Stimulated activated CD4-positive, alpha-beta T cell treated with anti-CD3 and anti-CD28 coated beads, Interleukin-1b, Interleukin-23, amount 100 ng/mL, for 48 hours (primary cell): Measurements from ENCODE around the gene ZNF280C.
"Not testable (repeated sequence)": the region's sequence is repeated elsewhere in the genome, so short reads cannot be mapped to it uniquely, and the experiment has no call there.

ENCODE experiments used
- DNase-seq: peaks from one replicate; pipeline ENCODE4 v3.0.0-alpha.2; 2020

Gene ZNF280C

DNA sequence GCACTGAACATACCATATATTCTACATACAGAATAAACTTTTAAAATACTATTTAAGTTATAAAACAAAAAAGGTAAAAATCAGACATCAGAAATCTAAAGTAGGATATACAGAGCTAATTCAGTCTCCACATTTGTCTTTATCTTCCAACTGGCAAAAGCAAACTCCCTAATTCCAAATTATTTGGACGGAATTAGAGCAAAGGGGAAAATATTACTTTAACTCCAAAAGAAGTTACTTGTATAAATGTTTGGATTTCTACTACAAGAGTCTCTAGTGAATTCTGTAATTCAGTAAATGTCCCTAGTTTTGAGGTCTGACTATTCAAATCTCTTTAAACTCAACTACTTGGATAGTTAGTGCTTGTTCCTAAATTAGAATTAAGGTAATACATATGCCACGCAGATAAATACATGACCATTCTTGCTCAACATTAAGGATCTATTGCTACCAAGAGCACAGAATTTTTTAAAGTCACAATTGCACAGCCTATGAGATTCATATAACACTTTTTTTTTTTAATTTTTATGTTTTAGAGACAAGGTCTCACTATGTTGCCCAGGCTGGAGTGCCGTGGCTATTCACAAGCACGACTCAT is 7.3 kb downstream of the ZNF280C start:
- DNase-seq = no peak

DNA sequence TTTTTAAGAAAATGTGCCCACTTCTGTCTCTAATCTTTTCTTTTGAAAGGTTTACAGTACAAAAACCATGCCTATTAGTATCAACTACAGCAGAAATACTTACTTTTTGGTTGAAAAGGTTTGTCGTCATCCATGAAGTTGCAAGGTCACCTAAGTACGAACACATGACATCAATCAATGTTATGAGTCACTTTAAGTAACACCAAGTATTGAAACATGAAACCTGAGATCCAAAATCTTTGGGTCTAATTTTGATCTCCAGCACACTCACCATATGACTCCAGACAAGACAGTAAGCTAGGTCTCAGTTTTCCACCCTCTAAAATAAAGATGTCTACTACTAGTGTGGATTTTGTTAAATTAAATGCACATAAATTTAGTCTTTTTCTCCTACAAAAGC is 8.4 kb downstream of the ZNF280C start:
- DNase-seq = no peak

DNA sequence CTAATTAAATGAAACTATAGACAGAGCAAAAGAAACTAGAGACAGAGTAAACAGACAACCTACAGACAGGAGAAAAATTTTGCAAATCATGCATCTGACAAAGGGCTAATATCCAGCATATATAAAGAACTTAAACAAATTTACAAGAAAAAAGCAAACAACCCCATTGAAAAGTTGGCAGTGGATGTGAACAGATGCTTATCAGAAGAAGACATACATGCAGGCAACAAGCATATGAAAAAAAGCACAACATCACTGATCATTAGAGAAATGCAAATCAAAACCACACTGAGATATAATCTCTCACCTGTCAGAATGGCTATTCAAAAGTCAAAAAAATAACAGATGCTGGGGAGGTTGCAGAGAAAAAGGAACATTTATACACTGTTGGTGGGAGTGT is 14.8 kb downstream of the ZNF280C start:
- DNase-seq = no peak

DNA sequence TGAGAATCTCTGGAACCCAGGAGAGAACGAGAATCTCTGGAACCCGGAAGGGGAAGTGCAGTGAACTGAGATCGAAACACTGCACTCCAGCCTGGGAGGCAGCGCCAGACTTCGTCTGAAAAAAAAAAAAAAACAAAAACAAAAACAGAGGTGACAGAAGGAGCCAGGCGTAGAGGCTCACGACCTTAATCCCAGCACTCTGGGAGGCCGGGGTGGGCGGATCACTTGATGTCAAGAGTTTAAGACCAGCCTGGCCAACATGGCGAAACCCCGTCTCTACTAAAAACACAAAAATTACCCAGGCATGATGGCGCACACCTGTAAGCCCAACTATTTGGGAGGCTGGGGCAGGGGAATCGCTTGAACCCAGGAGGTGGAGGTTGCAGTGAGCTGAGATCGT is 17.0 kb downstream of the ZNF280C start:
- DNase-seq = no peak

DNA sequence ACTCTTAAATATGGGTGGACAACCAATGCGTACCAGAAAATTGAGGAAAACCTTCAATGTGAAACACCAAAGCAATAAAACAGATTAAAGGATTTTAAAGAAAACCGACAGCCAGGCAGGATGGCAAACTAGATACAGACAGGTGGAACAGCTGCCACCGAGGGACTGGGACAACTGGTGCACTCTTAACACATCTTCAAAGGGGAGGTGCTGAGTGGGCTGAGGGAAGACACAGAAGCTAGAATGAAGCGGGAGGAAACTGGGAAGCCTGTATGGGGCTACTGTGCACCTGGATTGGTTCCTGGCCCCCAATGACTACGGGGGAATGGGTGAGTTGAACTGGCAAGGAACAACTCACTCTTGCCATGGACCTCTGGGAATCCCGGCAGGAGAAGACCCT is 20.7 kb downstream of the ZNF280C start:
- DNase-seq = no peak

DNA sequence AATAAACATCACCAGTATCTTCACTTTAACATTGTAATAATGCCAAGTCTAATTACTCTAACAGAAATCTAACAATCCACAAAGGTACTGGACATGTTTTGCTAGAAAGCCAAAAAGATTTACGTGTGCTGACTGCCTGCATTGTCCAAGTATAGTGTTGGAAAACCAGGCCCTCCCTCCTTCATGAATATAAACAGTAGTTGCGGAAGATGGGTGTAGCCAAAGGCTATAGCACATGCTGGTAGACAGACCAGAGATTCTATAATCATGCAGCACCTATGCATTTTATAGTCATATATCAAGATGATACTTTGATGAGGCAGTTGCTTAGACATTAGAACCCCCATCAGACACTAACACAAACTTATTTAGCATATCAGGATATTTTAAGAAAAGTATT is 22.6 kb downstream of the ZNF280C start:
- DNase-seq = no peak

DNA sequence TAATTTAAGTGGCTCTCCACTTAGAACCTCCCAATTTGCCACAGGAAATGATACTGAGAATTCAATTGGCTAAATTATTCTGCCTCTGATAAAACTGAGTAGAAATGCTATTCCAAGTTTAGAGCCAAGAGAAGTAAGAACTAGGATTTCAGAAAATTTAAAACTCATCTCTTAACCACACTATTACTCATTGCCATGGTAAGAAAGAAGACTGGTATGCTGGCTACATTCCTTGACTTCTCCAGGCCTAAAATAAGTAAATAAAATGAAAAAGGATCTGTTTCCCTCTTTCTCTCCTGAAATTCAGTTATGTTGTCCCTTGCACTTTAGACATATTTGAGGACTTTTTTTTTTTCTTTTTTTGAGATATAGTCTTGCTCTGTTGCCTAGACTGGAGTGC is 23.3 kb downstream of the ZNF280C start:
- no peak for DNase-seq

DNA sequence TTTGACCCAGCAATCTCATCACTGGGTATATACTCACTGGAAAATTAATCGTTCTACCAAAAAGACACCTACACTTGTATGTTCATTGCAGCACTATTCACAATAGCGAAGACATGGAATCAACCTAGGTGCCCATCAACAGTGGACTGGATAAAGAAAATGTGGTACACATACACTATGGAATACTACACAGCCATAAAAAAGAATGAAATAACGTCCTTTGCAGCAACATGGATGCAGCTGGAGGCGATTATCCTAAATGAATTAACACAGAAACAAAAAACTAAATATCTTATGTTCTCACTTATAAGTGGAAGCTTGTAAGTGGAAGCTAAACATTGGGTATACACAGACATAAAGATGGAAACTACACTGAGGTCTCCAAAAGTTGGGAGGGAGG is 37.5 kb downstream of the ZNF280C start:
- DNase-seq = not testable (repeated sequence)

DNA sequence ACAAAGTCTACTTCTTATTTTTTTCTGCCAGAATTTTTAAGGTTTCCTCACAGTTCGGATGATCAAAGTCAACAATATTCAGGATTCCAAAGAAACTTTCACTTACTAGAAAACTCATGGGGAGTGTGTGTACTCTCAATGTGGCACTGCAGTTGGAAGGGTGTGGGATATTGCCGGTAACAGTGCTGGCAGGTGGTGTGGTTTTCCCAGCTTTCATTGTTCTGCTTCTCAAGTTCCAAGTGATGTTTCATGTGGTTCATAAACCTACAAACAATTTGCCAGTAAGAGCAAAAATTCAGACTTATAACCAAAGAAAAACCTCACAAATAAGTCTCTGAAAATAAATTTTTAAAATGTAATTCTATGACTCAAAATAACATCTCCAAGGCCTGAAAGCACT is 39.8 kb downstream of the ZNF280C start:
- DNase-seq = no peak

DNA sequence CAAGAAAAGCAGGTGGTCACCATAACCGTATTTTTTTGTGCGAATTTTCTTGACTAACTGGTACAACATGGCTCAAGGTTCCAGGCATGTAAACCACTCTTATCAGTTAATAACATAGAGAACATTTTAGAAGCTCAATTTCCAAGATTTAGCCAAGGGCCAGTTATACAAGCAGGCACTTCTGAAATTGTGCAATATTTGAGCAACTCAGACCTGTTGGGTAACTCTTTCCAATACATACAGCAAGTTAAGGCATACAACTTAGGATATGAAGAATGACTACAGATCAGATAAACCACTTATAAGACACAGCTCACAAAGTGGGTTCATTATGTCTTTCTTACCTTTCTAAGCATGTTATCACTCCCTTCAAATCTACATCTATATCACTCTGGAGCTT is 43.9 kb downstream of the ZNF280C start:
- no peak for DNase-seq

DNA sequence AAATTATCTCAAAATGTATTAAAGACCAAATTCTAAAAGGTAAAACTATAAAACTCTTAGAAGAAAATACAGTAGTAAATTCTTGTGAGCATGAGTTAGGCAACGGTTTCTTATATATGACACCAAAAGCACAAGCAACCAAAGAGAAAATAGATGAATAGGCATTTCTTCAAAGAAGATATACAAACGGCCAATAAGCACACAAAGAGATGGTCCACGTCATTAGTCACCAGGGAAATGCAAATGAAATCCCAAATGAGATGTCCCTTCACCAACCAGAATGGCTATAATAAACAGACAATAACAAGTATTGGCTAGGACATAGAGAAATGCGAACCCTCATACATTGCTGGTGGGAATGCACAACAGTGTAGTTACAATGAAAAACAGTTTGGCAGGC is 52.4 kb downstream of the ZNF280C start:
- no peak for DNase-seq

DNA sequence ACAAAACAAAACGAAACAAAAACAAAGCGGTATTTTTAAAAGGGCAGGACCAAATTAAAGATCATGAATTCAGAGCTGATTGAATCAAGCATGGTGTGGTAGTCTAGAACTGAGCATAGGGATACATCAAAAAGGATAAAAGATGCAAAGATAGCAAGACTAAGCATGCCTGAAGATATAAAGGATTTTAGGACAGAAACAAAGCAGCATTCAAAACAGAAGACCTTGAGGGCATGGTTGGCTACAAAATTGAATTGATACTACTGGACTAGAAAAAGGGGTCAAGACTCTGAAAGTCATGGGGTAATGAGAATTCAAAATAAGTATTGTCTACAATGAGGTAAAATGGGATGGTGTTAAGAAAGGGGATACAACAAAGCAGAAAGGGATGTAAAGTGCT is 55.3 kb downstream of the ZNF280C start:
- no peak for DNase-seq

DNA sequence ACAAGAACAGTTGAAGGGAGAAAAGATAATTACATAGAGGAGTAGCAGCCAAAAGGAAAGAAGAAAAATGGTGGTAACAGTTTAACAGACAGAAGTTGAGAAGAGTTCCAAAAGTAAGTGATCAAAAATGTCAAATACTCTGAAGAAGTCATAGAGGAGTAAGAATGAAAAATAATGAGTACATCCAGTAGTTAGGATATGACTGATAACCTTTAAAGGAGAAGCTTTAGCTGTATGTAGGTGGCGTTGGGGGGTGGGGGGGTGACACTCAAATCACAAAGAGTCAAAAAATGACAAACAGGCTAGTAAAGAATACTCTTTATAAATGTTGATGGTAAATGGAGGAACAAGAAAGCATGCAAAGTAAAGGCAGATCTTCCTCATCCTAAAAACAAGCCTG is 56.3 kb downstream of the ZNF280C start:
- no peak for DNase-seq

DNA sequence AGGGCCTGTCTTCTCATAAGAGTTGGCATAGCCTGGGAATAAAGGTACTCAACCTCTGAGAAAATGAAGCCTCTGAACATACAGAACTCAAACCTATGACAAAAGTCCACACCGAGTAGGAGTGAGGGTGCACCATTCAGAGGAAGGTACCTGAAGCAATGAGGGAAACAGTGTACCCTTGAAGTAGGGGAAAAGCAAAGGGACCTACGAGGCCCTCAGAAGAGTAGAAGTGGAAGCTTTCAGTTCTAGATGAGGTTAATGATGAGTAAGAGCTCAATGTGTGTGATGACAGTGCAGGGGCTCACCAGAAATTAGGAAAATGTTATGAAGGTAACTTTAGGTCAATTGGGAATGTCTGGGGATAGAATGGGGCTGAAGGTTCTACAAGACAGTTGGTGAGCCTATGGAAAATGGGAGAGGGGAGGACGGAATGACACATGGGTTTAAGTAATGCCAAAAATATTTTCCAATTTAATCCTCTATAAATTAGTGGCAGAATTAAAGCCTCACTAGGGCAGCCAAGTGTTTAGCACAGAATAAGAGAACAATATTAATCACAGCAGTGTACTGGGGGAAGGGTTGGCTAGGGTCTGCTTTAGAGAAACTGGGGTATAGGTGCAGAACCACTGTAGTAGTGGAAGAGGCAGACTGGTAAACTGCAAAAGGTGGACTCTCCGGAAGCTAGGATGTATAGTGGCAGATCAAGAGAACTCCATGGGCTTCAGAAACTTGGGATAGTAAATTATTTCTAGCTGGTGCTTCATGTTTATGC is 57.1 kb downstream of the ZNF280C start:
- peak; percentile 13 for DNase-seq

DNA sequence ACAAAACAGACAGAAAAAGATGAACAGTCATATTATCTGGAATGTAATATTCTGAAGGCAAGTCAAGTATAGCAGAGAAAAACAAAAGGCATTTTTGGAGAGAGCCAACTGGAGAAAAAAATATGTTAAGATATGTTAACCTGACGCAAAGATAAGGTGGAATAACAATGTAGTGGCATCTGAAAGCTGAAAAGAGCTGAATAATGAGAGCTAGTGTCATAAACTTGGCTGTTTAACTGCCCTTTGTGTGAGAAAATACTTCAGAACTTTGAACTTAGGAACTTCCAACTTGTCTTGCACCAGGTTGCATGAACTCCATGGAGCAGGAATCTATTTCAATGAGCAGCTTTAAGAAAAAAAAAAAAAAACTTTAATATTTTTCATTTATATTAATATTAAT is 64.1 kb downstream of the ZNF280C start:
- no peak for DNase-seq

DNA sequence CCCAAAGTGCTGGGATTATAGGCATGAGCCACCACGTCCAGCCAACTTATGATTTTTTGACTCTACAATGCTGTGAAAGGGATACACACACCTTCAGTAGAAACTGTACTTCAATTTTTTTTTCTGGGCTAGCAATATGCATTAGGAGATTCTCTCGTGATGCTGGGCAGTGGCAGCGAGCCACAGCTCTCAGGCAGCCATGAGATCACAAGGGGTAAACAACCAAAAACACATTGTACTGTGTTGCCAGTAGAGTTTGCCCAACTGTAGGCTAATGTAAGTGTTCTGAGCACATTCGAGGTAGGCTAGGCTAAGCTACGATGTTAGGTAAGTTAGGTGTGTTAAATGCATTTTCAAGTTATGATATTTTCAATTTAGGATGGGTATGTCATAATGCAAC is 71.2 kb downstream of the ZNF280C start:
- no peak for DNase-seq

DNA sequence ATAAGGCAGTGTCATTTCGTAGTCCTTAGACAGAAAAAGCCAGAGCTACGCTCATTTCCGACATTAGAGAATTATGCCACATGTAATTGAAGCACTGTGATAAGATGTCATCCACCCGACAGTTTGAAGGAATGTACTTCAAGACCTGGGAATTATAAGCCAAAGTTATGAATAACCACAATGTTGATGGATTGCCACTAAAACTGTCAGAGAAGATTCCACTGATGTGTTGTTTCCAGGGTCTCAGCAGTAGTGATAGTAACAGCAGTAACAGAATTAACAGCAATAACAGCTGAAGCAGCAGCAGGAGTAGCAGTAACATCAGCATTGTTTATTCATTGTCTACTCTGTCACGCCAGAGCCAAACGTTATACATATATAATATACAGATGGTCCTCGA is 72.2 kb downstream of the ZNF280C start:
- no peak for DNase-seq

DNA sequence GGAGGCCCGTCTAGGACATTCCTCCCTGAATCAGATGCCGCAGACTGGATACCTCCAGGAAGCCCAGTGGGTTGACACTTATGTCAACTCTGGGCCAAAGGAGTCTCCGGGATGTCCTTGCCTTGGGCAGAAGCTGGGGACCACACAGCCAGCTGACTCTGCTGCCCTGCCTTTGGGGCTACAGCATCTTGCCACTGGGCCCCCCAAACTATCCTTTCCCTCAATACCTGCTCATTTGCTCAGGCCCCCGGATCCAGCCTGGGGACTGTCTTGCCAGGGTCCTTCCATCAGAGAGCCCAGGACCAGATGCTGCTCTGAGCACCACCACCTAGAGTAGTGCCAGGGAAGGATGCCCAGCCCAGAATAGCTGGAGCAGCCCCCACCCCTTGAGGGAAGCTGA is 77.9 kb downstream of the ZNF280C start:
- no peak for DNase-seq

DNA sequence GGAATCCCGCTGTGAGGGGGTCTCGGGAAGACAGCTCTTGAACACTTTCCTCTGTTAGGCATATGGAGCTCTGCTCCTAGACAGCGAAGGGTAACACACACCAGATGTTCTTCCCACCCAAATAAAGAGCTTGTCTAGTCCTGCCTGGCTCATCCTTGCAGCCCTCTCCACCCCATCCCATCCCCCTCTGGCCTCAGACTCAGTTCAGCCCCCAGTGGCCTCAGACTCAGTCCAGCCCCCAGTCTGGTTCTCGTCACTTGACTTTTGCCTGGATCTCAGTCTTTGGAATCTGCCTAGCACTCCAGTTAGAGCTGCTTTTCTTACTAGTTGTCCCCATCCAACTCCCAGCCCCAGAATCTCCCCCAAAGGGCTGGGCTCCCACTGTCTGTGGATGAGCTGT is 82.0 kb downstream of the ZNF280C start:
- DNase-seq = no peak

DNA sequence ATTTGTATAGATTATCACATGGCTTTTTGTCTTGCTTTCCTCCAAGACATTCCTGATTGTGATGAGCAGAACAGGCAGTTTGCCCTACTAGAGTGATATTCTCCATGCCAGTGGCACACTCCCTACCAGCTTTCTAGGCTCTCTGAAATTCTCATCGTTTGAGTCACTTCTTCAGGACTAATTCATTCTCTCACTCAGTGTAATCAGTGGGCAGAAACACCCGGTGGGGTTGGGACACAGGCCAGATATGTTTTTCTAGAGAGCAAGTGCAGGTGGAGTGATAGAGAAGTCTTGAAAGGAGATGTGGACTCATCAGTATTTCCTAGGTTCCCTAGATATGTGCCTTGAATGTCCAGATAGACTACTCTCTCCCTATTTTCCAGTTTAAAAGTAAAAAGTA is 83.8 kb downstream of the ZNF280C start:
- no peak for DNase-seq

DNA sequence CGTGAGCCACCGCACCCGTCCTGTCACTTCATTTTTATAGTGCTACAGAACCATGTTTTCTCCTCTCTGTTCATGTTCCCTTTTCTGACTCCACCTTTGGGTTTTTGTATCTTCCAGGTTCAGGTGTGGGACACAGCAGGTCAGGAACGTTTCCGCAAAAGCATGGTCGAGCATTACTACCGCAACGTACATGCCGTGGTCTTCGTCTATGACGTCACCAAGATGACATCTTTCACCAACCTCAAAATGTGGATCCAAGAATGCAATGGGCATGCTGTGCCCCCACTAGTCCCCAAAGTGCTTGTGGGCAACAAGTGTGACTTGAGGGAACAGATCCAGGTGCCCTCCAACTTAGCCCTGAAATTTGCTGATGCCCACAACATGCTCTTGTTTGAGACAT is 84.5 kb downstream of the ZNF280C start:
- no peak for DNase-seq

DNA sequence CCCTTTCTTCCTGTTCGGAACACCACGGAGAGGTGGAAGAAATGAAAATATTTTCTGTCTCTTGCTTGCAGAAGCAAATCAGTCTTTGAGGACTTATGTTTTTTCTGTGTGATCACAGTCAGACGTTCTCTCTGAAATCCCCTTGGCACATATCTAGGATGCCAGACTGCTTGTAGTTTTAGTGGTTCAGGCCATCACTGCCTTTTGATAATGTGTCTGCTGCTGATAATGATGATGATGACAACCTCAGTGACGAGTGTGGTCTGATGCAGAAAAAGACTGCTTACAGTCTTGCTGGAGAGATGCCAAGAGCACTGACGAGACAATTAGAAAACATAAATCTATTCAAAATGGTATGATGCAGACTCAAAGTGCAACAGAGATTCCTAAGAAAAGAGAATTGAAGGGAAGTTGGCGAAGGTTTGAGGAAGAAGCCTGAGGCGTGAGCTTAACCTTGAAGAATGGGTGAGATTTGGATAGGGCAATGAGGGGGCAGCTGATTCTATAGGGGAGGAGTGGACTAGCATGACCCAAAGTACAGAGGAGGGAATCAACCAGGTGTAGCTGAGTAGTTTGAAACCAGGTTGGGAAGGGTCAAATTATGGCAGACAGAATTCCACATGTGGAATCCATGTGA is 89.0 kb downstream of the ZNF280C start:
- no peak for DNase-seq

DNA sequence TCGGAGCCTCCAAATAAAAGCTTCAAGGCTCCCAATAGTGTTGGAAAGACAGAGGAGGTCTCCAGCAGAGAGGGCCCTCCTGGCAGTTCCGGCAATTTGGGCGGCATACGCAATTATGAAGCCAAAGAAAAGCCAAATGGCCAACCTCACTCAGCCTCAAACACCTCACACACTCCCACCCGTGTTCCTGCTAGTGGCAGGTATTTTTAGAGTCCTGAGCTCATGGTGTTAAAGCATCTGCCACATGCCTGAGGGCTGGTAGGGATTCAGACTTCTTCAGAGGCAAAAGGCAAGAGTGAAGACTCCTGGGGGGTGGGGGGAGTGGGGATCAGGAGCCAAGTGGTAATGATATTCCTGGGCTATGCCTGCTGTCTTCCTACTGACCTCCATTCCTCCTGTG is 89.5 kb downstream of the ZNF280C start:
- no peak for DNase-seq

DNA sequence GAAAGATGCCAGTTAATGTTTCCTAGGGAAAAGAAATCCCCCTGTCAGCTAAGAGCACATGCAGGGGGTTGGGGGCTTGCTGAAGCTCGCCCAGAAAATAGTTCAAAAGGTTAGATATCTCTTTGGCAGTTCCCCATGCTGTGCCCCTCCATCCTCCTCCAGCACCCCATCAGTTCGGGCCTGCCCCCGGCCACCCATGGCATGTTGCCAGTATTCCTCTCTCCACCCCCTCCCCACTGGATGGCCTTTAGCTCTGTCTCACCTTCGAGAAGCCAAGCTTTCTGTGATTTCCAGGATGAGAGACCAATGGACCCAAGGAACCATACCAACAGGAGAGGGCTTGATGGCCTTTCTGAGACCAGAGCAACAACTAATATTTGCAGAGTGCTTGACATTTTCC is 91.8 kb downstream of the ZNF280C start:
- DNase-seq = no peak

DNA sequence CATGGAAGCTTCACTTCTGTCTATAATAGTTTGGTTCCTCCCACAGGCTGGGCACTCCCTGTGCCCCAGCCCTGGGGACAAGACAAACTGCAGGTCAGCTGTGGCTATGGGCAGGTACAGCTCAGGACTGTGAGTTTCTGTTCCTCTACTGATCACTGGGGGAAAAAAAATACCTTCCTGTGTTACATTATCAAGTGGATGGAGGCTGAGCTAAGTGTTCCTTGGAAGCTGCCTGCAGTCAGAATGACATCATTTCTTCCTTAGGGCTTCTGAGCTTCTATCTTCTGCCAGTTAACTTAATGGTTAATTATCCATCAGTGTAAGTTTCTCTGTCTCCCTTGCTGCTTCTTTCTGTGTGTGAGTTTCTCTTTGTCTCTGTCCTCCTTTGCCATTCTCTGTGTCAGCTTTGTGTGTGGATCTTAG is 92.3 kb downstream of the ZNF280C start:
- no peak for DNase-seq
